ENCODE results near the gene ACKR1.

GRCh38 chr1:159168043-159168442, 36.6 kb upstream of the ACKR1 start:
- no peak for TF ChIP-seq POLR2A (IDR thresholded peaks at IDR 0.05; ENCODE audit: low read depth, low read length)
- no peak for TF ChIP-seq POLR2AphosphoS5 (IDR thresholded peaks at IDR 0.05; ENCODE audit: low read depth, low read length)
- no peak for TF ChIP-seq SPI1 (IDR thresholded peaks at IDR 0.05; ENCODE audit: low read depth, low read length)
- TF ChIP-seq TAF1 (IDR thresholded peaks at IDR 0.05; ENCODE audit: low read depth, low read length) = no peak
- TF ChIP-seq POU2F2 (IDR thresholded peaks at IDR 0.05; ENCODE audit: low read depth, low read length) = no peak
- TF ChIP-seq PAX5 (IDR thresholded peaks at IDR 0.05; ENCODE audit: insufficient read depth, low read length, severe bottlenecking) = no peak
